NK-92 (cell line): ENCODE data around the gene LRRC27.

Experiments
- DNase-seq: peaks from one replicate; lab custom pipeline; 2025; ENCODE audit not compliant: unreplicated experiment; lab: John Stamatoyannopoulos, UW

The LRRC27 gene

DNA sequence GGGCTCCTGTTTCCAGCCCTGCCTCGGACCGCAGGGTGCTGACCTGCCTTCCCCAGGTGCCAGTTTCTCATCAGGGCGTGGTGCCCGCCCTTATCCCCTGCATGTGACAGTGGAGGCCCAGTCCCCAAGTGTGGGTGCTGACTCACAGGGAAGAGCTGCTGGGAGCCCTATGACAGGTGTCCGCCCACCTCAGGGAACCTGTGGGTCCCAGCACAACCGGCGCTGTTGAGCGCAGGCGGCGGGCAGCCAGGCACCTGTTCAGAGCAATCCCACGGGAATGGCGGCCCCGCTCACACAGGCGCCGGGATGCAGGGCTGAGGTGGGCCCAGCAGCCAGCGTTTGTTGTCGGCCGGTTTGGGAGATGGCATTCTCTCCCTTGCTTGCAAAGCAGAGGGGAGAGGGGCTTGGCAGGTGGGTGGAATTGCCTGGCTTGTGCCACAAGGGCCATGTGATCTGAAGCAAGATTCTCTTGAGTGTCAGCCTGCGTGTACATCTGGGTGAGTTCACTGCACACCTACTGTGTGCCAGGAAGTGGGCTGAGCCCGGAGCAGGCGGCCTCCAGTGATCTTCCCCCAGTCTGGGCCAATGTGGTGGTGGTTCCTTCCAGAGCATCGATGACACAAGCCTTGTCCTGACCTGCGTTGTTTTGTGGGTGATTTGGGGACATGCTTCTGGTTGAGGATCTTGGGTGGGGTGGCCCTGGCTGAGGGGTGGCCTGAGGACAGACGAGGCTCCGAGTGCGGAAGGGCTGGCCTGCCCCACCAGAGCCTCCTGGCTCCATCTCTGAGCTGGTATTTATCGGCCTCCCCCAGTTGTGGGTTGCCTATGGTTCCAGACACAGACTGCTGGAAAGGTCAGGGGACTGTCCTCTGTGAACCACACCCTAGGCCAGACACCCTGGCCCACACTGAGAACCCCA, 67.4 kb downstream of the LRRC27 start:
- DNase-seq: no peak

DNA sequence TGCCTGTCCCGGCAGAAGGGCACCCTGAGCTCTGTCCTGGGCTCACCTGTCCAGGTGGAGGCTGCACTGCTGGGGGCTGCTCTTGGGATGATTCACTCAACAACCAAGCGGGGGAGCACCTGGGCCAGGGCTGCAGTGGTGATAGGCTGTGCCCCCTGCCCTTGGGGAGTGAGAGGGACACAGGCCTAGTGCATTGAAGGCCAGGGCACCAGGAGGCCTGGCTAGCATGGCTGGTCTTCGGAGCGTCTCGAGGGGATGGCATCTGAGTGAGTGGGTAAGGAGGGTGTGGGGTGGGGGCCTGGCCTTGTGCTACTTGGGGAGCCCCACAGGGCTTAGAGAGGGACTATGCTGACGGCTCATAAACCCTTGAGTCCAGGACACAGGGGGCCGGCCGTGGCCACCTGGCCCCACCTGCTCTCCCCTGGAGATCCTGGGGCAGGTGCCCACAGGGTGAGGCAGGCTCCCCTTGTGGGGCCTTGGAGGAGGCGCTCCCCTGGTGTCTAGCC, 68.1 kb downstream of the LRRC27 start:
- no peak for DNase-seq

DNA sequence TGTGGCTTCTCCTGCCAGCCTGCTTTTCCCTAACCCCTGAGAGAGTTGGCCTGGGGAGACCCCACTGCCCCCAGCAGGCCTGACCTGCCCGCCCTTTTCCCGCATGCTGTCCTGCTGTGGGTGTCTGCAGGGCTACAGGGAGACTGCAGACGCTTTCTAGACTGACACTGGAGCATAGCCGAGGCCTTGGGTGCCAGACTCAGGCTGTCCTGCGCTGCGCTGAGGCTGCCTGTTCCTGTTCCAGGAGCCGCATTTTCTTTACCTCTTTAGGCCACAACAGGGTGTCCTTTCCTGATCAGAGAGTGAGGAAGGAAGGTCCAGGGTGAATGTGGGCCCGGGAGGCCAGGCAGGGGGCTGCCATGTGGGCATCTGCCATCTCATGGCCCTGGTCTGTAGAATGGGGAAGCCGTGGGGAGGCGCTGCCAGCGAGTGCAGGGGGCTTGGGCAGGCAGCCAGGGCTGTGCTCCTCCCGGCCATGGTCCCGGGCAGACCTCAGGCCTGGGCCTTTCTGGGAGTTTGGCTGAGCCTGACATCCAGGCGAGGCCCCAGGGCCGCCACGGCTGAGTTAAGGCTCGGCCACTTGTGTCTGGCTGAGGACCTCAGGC, 68.7 kb downstream of the LRRC27 start:
- DNase-seq: no peak

DNA sequence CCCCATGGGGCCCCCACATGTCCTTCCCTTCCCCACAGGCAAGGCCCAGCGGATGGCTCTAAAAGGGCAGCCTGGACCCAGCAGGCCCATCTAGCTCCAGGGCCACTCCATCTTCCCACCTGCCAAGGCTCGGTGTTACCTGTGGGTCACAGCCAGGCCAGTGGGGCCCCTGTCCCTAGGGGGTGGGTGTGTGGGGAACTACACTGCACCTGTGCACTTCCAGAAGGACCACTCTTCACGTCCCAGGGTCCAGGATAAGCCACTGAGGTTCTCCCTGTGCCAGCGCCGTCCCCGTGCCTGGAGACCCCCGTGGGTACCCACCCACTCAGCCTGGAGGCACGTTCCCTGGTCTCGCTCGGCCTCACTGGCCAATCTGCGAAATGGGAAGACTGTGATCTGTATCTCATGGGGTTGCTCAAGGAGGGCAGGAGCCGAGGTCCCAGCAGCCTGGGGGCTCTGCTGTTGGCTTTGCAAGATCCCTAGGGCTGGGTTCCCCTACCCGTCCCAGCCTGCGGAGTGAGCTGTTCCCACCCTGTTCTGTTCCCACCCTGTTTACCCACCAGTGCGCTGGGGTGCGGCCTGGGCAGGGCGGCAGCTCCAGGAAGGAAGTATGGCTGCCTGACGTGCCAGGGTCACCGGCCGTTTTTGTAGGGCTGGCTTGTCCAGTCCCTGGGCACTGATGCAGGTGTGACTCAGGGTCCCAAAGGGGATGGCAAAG, 69.6 kb downstream of the LRRC27 start:
- DNase-seq: no peak

DNA sequence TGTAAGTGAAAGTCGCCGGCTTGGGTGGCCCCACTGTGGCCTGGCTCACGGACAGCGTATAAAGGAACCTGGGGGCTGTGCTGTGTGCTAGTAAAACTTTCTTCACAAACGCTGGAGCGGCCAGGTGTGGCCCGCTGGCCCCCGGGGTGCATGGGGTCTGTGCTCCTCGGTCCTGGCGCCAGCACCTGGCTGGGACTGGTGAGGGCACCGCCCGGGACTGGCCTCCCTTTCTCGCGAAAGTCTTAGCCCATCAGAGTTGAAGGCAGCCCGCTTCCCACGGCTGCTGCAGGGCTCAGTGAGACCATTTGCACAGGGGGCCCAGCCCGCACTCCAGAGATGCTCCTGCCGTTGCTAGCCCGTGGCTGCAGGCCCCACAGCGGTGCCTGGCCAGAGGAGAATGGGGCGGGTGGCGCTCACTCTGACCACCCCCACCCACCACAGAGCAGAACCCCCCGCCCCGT, 70.8 kb downstream of the LRRC27 start:
- DNase-seq: no peak

DNA sequence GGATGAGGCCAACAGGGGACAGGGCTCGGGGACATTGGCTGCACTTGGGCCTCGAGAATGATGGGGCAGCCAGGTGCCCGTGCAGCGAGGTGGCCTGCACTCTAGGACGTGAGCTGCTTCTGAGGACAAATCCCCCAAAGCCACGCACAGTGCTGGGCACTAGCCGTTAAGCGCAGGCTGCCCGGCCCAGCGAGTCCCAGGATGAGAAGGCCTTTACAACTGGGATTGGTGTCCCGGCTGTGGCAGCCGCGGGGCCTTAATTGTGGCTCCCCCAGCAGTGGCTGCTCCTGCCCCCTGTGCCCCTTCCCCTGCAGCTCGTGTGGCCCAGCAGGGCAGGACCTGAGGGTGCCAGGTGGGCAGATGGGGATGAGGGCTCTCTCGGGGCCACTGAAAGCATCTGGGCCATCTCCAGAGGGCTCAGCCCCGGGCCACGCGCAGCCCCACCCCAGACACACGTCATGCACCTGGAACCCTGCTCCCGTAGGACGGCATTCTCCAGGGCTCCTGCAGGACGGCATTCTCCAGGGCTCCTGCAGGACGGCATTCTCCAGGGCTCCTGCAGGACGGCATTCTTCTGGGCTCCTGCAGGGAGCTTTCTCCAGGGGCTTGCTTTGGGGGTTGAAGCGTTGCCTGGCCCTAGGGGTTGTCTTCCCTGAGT, 71.6 kb downstream of the LRRC27 start:
- DNase-seq: no peak

DNA sequence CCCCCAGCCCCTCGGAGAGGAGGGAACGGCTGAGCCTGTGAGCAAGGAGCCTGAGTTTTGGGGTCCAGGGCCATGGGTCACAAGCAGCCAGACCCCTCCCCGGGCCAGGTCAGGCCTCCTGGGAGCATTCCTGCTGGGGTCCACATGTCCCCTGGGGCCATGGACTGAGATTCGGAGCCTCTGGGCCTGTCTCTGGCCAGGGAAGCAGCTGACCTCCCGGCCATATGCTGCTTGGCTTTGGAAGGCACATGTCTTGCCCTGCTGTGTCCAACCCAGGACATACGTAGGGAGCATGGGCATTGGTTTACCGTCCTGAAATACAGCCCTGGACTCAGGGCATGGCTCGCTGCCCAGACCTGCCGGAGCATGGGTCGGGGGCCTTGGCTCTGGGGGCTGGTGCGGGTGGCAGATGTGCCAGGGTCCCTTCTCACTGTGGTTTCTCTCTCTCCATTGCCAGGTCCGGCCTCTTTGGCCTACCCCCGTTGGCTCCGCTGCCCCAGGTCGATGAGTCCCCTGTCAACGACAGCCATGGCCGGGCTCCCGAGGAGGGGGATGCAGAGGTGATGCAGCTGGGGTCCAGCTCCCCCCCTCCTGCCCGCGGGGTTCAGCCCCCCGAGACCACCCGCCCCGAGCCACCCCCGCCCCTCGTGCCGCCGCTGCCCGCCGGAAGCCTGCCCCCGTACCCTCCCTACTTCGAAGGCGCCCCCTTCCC, 72.3 kb downstream of the LRRC27 start:
- DNase-seq: no peak

DNA sequence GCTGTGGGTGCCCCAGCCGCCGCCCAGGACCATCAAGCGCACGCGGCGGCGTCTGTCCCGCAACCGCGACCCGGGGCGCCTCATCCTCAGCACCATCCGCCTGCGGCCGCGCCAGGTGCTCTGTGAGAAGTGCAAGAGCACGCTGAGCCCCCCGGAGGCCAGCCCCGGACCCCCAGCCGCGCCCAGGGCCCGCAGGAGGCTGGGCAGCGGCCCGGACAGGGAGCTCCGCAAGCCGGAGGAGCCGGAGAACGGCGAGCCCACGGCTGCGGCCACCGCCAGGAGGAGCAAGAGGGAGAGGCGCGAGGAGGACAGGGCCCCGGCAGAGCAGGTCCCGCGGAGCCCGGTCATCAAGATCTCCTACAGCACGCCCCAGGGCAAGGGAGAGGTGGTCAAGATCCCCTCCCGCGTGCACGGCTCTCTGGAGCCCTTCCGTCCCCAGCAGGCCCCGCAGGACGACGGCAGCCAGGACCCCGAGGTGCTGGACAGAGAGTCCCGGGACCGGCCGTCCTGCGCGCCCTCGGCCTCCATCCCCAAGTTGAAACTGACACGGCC, 73.0 kb downstream of the LRRC27 start:
- no peak for DNase-seq

DNA sequence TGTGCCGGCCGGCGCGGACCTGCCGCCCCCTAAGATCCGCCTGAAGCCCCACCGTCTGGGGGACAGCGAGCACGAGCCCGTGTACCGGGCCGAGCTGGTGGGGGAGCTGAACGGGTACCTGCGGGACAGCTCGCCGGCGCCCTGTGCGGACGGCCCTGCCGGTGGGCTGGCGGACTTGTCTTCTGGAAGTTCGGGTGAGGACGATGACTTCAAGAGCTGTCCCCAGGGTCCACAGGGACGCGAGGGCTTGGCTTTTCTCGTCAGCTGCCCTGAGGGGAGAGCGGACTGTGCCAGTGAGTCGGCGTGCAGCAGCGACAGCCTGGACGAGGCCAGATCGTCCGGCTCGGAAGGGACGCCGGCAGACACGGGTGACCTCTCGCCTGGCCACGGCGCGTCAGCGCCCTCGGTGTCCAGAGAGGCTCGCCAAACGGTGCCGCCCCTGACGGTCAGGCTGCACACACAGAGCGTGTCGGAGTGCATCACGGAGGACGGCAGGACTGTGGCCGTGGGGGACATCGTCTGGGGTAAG, 73.5 kb downstream of the LRRC27 start:
- DNase-seq: no peak

DNA sequence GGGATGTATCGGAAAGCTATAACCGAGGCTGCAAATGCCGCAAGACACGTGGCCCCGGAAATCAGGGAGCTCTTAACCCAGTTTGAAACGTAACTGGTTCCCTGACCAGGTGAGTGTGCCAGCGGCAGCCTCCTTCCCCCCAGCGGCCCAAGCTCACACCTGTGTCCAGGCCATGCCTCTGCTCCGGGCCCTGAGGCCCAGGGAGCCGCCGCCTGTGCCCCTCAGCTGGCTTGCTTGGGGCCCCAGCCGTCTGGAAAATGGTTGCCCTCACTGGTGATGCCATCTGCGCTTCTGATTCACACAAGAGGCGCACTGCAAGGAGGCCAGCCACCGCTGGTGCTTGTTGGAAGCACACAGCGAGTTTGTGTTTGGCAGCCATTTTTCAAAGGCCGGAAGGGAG, 74.2 kb downstream of the LRRC27 start:
- no peak for DNase-seq

DNA sequence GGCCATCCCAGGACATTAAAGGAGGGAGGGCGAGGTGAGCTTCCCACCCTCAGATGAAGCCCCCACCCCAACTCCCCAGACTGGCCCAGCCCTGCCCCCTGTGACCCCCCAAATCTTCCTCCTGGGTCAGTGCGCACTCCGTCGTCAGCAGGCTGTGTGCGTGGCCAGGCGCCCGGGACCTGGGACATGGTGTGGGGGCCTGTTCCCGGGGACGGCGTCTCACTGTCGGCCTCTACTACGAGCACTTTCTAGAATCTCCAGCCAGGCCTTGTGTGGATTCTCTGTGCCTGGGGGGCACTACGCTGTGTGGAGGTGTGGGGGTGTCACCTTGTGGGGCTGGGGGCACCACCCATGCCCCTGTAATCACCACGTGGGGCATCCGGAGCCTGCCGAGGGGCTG, 74.8 kb downstream of the LRRC27 start:
- DNase-seq: no peak

DNA sequence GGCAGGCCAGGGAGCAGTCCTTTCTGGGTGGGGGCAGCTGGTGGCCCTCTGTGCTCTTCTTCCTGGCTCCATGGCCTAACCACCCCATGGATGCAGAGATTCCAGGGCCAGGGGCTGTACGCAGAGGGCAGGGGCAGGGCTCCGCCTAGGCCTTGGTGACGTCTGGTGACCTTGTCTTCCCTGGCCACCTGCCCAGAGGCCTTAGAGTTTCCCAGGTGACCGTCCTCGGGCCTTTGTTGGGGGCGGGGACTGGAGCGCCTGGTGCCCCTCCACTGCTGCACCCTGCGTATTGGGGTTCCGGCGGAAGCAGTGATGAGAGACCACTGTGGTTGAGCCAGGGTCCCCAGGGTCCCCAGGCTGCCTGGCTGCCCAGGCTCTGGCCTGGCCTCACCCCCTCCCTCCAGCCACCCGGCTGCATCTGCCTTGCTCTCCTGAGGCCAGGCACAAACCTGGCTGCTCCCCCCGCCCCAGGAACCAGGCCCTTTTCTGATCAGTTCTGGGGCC, 75.3 kb downstream of the LRRC27 start:
- DNase-seq: no peak

DNA sequence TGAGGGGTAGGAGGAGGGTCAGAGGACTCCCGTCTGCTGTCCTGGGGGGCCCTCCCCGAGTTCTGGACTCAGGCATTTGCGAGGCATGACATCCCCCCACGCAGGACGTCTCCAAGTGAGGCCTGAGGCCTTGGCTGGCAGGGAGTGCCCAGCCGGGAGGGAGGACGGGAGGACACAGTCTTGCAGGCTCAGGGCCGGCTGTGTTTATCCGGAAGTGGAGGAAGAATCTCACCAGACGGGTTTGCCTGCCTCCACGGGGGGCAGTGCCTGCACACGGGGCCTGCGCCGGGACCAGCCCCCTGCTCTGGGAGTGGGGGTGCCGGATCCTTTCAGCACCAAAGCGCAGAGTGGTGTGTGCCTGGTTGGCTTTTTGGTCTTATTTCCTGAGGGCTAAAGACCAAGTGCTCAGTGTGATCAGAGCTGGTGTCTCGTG, 75.9 kb downstream of the LRRC27 start:
- no peak for DNase-seq

DNA sequence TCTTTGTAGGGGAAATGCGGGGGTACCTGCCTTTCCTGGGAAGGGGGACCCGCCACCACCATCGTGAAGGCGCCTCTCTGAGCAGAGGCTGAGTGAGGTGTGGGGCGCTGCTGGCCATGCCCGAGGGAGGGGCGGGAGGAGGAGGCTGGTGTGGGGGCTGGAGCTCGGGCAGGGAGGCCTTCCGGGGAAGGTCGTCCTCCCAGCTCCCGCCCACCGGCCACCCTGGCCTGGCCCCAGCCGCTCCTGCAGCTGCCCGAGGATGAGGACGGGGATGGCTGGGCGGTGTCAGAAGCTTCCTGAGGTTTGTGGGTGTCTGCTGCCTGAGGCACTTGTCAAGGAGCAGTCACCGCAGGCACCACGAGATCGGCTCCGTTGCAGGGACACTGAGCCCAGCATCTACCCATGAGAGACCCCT, 76.4 kb downstream of the LRRC27 start:
- no peak for DNase-seq

DNA sequence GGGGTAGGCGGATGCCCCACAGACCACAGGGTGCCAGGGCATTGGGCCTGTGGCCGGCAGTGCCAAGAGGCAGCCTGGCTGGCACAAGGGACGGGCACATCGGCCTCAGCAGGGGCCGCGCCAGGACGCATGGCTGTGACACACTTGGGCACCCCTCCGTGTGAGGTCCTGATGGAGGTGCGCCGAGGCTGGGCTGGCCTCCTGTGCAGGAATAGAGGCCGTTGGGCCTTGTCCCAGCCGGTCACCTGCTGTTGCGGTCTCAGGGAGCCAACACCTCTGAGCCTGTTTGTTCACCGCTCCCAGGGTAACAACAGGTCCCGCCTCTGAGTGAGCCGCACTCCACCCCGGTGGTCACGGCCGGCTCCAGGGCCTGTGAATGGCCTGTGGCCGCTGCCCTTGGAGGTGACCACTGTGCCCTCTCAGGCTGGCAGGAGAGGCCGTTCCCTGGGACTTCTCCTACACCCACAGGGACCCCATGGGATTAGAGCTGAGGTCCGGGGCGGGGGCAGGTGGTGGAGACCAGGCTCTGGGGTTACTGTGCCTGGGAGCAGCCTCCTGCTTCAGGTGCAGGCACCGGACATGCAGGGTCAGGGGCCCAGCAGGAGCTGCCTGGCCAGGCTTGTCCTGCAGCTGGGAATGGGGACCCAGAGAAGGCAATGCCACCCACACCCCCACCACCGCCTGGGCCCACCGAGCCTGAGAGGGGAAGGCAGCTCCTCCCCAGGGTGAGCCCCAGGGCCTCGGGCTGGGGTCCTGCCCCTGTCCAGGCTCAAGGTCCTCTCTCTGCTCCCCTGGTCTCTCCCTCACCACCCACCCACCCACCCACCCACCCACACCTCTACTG, 77.1 kb downstream of the LRRC27 start:
- DNase-seq: no peak

DNA sequence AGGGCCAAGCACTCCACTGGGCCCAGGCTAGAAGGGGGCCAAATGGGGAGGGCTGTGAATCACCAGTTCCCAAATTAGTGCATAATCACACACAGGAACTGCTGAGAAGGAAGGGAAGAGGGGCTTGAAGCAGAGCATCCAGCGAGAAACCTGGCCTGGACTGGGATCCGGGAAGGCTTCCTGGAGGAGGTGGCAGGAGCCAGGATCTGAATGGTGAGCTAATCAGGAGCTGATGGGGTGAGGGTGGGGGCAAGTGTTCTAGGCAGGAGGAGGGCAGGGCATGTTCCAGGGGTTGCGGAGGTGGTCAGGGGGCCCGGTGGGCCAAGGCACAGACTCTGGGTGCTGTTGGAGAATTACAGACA, 77.7 kb downstream of the LRRC27 start:
- DNase-seq: no peak

DNA sequence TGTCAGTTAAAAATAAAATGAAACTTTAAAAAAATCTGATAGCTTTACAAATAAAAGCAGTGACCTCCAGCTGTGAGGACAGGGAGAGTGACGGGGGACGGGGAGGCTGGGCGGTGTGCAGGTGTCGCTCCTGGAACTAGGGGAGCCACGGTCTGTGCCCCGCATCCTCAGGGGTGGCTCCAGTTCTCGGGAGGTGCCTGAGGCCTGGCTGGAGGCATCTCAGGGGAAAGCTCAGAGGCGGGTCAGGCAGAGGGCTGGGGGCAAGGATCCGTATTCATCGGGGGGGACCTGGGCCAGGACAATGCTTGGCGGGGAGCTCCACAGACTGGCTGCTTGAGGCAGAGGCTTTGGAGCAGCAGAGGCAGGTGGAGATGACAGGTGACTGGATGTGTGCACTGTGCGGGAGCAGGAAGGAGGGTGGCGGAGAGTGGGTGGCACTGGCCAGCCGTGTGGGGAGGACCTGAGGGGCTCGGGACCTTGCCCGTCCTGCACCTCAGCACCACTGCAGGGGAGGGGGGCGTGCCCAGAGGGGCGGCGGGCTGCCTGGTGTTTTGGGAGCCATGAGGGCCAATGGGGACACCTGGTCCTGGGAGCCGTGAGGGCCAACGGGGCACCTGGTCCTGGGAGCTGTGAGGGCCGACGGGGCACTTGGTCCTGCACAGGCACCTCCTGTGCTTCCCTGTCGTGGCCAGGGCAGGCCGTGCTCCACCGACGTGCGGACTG, 78.2 kb downstream of the LRRC27 start:
- DNase-seq: no peak
